Measurements from ENCODE around the gene ASB1. TPM values are rescaled to one million over a fixed set of nuclear protein-coding genes. Genes with fewer than 3 reads are reported as not detected.
A peak's percentile ranks its signal among the peaks of the same experiment; 100 is the strongest.

The ASB1 gene
- total and polyA plus RNA-seq, 10 of the 15 experiments (the other 5 are each of a cell fraction or from before 2014, with no cell fraction given) = 5.2 to 31.2 (median 25.8) TPM

DNA sequence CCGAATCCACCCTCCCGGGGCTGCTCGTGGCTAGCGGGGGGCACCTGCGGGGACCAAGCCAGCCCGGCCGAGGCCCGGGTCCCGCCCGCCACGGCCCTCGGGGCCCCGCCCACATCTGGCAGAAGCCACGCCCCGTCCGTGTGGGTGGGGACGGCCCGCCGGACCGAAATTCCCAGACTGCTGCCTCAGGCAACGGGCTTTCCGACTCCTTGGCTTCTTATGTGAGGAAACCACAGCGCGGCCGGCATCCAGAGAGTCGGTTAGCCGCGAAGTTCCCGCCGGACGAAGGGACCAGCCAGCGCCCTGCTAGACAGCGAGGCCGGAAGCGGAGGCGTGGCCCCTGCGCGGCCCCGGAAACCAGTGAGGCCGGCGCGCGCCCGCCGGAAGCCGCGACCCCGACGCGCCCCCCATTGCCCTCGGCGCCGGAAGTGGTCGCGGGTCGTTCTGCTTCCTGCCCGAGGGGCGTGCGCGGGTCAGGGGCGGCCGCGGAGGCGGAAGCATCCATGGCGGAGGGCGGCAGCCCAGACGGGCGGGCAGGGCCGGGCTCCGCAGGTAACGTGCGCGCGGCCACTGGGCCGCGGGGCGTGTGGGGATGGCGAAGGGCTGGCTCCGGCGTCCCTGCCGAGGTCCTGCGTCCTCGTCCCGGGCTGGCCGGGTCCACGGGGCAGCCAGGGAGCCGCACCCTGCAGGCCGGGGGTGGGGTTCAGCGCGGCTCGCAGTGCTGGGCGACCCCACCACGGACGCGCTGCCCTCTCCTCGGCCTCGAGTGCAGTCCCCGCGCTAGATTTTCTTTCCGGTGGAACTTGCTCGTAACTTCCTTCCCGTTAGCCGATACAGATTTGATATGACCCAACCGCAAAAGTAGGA, at the start of gene ASB1 (continued):
- TF ChIP-seq, protein P1, sequence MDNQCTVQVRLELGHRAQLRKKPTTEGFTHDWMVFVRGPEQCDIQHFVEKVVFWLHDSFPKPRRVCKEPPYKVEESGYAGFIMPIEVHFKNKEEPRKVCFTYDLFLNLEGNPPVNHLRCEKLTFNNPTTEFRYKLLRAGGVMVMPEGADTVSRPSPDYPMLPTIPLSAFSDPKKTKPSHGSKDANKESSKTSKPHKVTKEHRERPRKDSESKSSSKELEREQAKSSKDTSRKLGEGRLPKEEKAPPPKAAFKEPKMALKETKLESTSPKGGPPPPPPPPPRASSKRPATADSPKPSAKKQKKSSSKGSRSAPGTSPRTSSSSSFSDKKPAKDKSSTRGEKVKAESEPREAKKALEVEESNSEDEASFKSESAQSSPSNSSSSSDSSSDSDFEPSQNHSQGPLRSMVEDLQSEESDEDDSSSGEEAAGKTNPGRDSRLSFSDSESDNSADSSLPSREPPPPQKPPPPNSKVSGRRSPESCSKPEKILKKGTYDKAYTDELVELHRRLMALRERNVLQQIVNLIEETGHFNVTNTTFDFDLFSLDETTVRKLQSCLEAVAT (IDR thresholded peaks at IDR 0.05) = no peak
- TF ChIP-seq, protein P2, sequence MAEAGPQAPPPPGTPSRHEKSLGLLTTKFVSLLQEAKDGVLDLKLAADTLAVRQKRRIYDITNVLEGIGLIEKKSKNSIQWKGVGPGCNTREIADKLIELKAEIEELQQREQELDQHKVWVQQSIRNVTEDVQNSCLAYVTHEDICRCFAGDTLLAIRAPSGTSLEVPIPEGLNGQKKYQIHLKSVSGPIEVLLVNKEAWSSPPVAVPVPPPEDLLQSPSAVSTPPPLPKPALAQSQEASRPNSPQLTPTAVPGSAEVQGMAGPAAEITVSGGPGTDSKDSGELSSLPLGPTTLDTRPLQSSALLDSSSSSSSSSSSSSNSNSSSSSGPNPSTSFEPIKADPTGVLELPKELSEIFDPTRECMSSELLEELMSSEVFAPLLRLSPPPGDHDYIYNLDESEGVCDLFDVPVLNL (IDR thresholded peaks at IDR 0.05; ENCODE audit: low read depth, low read length) = no peak
- TF ChIP-seq TCF12 (IDR thresholded peaks at IDR 0.05; ENCODE audit: low read depth, low read length) (no peak), EED (IDR thresholded peaks at IDR 0.05; ENCODE audit: low read depth) (peak; percentile 62), KAT2A (conservative IDR thresholded peaks at IDR 0.05; ENCODE audit: control insufficient read depth, low read depth, low read length) (no peak), ASH2L (IDR thresholded peaks at IDR 0.05; ENCODE audit: borderline replicate concordance, low read depth) (no peak), CHD2 (IDR thresholded peaks at IDR 0.05; ENCODE audit: borderline replicate concordance, low read depth, low read length) (no peak), BCL11A (IDR thresholded peaks at IDR 0.05; ENCODE audit: low read depth, low read length) (no peak), POLR2A (IDR thresholded peaks at IDR 0.05; ENCODE audit: low read depth, low read length) (peak; percentile 93), YBX1 (IDR thresholded peaks at IDR 0.05) (no peak), TCF3 (IDR thresholded peaks at IDR 0.05; ENCODE audit: borderline replicate concordance, insufficient read depth, low read depth, low read length) (no peak; the same call in 1 of the 2 replicates), HCFC1 (IDR thresholded peaks at IDR 0.05; ENCODE audit: low read length) (peak; percentile 34; the same call in 1 of the 2 replicates), KDM1A (IDR thresholded peaks at IDR 0.05; ENCODE audit: borderline replicate concordance) (no peak), RUNX3 (IDR thresholded peaks at IDR 0.05; ENCODE audit: low read length) (peak; percentile 62), ZBED1 (IDR thresholded peaks at IDR 0.05; ENCODE audit: borderline replicate concordance) (no peak), STAT3 (IDR thresholded peaks at IDR 0.05; ENCODE audit: low read depth, low read length) (no peak)
- TF ChIP-seq, protein P3, sequence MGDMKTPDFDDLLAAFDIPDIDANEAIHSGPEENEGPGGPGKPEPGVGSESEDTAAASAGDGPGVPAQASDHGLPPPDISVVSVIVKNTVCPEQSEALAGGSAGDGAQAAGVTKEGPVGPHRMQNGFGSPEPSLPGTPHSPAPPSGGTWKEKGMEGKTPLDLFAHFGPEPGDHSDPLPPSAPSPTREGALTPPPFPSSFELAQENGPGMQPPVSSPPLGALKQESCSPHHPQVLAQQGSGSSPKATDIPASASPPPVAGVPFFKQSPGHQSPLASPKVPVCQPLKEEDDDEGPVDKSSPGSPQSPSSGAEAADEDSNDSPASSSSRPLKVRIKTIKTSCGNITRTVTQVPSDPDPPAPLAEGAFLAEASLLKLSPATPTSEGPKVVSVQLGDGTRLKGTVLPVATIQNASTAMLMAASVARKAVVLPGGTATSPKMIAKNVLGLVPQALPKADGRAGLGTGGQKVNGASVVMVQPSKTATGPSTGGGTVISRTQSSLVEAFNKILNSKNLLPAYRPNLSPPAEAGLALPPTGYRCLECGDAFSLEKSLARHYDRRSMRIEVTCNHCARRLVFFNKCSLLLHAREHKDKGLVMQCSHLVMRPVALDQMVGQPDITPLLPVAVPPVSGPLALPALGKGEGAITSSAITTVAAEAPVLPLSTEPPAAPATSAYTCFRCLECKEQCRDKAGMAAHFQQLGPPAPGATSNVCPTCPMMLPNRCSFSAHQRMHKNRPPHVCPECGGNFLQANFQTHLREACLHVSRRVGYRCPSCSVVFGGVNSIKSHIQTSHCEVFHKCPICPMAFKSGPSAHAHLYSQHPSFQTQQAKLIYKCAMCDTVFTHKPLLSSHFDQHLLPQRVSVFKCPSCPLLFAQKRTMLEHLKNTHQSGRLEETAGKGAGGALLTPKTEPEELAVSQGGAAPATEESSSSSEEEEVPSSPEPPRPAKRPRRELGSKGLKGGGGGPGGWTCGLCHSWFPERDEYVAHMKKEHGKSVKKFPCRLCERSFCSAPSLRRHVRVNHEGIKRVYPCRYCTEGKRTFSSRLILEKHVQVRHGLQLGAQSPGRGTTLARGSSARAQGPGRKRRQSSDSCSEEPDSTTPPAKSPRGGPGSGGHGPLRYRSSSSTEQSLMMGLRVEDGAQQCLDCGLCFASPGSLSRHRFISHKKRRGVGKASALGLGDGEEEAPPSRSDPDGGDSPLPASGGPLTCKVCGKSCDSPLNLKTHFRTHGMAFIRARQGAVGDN (IDR thresholded peaks at IDR 0.05) = peak; percentile 76
- TF ChIP-seq, protein P4, sequence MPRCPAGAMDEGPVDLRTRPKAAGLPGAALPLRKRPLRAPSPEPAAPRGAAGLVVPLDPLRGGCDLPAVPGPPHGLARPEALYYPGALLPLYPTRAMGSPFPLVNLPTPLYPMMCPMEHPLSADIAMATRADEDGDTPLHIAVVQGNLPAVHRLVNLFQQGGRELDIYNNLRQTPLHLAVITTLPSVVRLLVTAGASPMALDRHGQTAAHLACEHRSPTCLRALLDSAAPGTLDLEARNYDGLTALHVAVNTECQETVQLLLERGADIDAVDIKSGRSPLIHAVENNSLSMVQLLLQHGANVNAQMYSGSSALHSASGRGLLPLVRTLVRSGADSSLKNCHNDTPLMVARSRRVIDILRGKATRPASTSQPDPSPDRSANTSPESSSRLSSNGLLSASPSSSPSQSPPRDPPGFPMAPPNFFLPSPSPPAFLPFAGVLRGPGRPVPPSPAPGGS (IDR thresholded peaks at IDR 0.05; ENCODE audit: borderline replicate concordance, insufficient read depth, low read depth, low read length, poor library complexity, severe bottlenecking) = peak; percentile 78
- TF ChIP-seq, protein P5, sequence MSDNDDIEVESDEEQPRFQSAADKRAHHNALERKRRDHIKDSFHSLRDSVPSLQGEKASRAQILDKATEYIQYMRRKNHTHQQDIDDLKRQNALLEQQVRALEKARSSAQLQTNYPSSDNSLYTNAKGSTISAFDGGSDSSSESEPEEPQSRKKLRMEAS (IDR thresholded peaks at IDR 0.05; ENCODE audit: low read depth, low read length) = no peak

Measured in GM12878 (cell line).